GM21360 (cell line): Measurements from ENCODE around the gene C14orf132.

ENCODE experiments used
- ATAC-seq: cut with Tn5 transposase; IDR thresholded peaks from one replicate; pipeline ENCODE4 v1.9.1; 2021; ENCODE audit warnings: mild to moderate bottlenecking, moderate library complexity; ENCODE audit not compliant: unreplicated experiment

The C14orf132 gene

DNA sequence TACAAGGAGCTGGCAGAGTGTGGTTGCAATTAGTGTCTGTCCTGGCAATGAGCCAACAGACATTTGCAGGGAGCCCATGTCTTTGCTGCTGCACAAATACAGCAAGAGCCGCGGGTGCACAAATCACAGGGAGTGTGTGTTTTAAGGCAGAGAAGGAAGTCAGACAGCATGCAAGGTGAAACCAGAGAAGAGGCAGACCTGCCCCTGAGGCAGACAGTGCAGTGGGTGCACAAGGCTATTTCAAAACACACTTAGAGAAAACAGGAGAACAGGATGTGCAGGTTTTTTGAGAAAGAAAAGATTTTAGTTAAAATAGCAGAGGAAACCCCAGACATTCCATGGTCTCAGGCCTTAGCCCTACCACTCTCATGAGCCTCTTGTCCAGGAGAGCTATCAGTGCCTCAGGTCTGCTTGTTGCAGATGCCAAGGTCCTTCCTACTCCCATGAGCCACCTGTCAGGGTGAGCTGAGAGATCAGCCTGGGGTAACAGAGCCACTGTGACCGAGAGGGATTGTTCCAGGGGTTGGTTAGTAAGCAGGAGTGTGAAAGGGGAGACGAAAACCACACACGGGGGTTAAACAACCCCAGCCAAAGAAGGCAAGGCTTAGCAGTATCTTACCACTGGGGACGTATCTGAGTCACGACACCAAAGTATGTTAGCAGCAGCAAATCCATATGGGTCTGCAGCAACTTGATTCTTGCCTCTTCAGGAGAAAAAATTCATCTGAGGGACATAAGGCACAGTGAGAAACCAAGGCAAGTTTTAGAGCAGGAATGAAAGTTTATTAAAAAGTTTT lies 78.1 kb downstream of the C14orf132 start:
- no peak for ATAC-seq

DNA sequence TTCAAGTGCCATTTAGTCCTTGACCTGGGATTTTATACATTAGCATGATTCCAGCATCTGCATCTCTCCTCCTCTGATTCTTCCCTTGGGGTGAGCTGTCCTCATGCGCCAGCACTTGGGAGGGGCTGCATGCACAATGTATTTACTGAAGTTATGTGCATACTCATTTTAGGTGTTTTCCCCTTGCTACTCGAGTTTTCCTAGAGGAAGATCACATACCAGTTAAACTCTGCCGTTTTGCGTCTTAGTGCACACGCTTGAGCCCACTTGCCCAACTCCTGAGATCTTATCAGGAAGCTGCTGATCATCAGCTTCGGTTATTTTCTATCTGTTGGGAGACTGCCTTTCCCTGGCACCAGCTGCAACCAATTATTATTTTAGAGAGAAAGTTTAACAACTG lies 78.8 kb downstream of the C14orf132 start:
- ATAC-seq = no peak

DNA sequence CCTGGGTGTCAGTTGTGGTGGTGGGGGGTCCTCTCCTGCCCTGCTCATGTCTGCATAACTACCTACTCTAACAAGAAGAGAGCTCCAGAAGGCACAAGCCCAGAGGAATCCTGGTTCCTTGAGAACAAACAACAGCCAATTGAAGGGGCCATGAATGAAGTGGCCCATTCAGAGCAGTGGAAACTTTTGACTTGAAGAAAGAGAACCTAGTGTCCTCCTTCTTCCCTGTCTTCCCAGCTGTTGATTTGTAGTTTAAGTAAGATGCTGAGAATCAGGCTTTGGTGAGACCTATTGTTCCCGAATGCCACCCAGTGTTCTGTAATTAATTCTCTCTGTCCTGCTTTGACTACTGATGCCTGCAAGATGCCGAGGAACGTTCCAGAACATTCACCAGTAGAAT lies 79.2 kb downstream of the C14orf132 start:
- ATAC-seq = no peak

DNA sequence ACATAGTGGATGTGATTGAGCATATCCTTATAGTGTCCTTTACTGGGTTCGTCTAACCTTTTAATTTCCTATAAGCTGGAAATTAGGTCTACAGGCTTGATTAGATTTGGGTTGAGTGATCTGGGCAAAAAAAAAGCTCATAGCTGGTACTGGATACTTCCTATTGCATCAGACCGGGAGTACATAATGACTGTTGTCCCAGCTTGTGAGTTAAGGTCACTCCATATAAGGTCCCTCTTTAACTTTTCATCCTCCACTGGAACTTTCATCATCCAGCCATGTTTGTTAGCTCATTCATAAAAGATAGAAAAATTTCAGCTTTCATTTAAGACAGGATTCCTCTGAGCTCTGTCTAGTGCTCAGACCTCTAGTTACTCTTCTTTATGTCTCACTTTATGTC lies 80.8 kb downstream of the C14orf132 start:
- ATAC-seq = no peak

DNA sequence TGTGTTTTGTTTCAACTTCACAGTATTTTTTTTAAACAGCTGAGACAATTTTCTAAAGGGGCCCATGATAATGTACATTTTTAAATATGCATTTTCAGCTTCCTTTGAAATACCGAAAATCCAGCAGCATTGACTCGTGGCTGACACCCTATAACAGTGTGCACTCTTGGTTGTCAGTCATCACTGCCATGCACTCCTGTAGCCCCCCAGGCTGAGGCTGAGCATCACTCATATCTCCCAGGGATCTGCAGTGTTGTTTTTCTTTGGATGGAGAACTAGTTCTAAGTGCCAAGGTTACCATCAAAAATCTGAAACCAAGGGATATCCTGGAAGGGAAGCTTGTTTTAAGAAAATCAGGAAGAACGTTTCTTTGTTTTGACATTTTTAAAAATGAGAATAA lies 81.2 kb downstream of the C14orf132 start:
- ATAC-seq = no peak

DNA sequence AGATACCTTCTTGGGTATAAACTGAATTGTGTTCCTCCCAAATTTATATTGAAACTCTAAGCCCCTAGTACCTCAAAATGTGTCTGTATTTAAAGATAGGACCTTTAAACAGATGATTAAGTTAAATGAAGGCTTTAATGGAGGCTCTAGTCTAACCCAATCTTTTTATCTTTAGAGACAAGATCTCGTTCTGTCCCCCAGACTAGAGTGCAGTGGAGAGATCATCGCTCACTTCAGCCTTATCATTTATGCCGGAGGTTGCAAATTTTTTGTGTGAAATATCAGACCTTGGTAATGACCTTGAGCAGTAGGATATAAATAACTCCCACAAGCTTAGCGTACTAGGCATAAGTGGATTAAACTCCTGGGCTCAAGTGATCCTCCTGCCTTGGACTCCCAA lies 81.8 kb downstream of the C14orf132 start:
- no peak for ATAC-seq

DNA sequence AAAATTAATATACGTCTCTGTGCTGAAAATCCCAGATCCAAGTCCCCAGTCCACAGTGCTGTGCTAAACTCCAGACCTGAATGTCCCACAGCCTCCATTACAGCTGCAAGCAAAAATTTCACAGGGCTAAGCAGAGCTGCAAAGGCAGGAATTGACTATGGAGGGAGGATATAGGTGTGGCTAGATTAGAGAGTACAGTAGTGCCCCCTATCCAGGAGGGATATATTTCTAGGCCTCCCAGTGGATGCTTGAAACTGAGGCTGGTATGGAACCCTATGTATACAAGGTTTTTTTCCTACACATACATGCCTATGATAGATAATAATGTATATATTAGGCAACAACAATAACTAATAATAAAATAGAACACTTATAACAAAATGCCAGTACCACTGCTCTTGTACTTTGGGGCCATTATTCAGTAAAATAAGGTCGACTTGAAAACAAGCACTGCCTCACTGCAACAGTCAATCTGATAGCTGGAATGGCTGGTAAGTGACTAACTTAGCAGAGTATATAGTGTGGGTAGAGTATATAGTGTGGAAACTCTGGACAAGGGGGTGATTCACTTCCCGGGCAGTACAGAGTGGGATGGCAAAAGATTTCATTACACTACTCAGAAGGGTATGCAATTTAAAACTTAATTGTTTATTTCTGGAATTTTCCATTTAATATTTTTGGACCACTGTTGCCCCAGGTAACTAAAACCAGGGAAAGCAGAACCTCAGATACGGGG lies 82.7 kb downstream of the C14orf132 start:
- ATAC-seq = no peak

DNA sequence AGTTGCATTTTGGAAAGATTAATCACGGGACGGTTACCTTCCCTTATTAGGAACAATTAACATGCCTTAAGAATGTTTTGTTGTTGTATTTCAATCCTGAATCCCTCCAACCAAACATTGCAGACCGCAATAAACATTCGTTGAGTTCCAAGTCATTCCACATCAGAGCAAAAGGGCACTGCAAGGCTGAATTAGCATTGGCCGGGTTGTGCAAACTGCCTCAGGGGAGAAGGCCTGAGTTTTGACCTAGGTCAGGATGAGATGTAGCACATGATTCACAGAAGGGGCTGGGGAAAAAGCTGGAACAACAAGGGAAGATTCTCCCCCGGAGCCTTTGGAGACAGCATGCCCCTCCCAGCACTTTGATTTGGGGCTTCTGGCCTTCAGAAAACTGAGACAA lies 83.3 kb downstream of the C14orf132 start:
- no peak for ATAC-seq

DNA sequence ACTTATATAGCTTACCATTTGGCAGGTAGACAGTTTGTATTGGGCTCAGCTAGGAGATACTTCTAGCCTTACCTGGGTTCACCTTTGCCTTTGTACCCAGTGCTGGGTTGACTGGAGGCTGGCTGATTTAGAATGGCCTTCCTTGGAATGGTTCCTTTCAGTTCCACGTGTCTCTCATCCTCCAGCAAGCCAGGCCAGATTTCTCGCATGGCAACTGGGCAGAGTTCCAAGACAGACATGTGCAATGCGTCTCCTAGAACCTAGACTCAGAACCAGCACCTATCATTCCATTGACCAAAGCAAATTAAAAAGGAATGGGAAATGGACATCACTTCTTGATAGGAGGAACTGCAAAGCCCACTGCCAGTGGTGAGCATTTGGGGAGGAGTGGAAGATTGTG lies 86.4 kb downstream of the C14orf132 start:
- ATAC-seq = no peak

DNA sequence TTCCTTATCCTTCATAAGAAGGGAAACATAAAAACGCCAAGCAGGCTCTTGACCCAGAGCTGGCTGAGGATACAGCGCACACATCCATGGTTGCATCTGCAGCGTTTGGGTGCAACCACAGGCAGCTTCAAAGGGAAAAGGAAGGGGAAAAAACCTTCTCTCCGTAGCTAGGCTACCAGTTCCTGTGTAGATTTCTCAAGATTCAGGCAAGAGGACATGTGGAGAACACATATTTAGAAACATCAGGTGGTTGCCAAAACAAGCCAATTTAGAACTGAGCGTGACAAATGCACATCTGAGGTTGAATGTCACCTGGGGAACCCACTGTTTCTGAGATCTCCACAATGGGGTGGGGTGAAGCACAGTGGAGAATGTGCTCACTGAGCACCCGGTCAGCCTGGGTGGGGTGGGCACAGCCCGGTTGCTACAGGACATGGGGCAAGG lies 87.2 kb downstream of the C14orf132 start:
- no peak for ATAC-seq

DNA sequence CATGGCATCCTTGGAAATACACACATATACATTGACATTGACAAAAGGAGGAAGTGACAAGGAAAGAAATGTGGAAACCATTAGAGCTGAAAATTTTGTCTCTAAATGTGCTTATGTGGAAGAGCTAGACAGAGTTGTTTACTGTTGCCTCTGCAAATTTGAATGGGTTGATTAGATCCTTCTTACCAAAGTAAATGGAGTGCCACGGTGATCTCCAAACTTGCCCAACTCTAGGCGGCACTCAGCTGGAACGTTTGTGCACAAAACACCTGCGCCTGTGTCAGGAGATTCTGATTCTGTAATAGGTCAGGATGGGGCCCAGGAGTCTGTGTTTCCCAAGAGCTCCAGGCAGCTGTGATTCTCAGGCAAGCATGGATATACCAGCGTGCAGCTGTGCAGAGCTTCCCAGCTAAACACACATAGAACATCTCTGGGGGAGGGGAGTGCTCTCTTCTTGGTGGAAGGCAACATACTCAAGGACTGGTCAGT lies 87.7 kb downstream of the C14orf132 start:
- ATAC-seq = no peak

DNA sequence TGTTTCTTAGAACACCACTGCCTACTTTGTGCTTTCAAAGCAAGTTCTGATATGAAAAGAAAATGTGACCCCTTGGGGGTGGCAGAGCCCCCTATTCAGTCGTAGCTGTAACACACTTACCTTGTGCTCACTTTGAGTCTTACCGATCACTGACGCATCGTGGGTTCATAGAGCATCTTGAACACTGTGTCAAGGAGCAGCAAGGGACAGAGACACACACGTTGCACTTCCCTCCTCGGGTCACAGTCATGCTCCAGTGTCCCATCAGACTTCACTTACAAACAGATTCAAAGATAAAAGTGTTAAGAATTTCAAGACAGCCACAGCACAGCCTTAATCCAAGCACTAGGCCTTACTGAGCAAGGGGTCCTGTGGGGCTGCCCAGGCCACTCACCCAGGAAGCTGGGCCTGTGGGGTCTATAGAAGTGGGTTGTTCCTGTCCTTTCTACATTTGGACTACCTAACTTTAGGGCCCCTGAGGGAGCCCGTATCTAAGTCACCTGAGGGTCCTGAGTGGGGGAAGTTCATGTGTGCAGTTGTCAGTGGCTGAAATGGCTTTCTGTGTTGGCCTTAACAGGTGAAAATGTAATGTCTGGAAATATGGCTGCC lies 90.1 kb downstream of the C14orf132 start:
- ATAC-seq = no peak

DNA sequence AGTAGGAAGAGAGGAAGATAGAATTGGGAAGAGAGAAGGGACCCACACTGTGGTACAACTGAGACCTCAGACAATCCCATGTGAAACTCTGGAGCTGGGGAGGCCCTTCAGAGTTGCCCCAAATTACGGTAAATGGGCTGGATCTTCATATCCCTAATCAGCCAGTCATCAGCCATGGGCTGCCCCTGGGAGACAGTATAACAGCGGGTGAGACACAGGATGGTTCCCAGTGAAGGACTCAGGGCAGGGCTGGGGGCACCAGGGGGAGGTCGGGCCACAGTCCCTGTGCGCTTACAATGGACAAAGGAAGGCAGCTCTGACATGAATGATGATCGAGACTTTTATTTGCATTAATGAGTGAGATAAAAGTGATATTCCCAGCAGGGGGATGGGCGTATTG lies 91.2 kb downstream of the C14orf132 start:
- no peak for ATAC-seq

DNA sequence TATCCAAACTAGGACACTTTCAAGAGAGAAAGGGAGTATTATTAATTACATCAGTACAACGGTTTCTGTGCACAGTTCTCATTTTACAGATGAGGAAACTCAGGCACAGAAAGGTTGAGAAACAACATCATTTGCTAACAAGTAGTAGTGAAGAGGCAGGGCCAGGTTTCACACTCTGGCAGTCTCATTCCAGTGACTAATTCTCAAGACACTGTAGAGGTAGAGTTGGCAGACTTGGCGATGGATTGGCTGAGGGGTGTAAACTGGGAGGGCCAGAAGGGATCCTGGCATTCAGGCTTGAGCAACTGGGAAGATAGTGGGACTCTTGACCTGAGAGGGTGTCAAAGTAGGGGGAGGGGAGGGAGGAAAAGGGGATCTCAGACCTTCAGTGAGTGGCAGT lies 91.7 kb downstream of the C14orf132 start:
- no peak for ATAC-seq

DNA sequence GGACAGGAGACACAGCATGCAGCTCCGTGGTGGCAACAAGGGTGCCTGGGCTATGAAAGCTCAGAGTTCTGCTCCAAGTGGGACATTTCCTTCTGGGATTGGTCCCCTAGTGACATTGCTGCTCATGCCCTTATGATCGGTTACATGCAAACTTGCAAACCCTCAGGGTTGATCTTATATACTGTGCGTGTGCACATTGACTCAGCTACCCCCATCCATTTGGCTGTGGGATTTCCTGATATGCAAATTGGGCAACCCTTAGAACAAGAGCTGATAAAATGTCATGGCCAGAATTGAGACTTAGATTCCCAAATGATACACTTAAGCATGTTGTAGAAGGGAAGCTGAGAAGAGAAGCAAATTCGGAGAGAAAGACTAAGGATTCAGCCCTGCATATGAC lies 92.7 kb downstream of the C14orf132 start:
- ATAC-seq = no peak

DNA sequence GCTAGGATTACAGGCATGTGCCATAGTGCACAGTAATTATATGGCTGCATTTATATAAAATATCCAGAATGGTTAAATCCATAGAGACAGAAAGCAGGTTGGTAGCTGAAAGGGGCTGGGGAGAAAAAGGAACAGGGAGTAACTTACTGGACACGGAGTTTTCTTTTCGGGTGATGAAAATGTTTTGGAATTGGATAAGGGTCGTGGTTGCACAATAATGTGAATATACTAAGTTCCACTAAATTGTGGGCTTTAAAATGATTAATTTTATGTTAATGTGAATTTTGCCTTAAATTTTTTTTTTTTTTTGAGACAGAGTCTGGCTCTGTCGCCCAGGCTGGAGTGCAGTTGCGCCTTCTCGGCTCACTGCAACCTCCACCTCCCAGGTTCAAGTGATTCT lies 95.3 kb downstream of the C14orf132 start:
- ATAC-seq = no peak

DNA sequence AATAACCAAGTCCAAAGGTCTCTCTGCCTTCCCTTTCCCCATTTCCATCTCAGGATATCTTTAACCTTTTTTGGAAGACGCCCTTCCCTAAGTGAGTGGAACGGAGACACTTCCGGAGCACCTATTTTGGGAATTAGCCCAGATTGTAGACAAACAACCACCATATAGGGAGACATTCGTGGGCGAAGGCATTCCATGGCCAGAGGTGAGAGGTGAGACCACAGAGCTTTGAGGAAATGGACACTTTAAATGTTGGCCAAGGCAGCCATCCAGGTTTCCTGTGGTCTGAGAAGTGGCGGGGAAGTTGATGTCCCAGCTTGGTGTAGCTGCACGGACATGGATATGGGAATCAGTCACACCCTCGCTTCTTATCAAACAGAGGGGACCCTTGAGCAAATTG lies 96.1 kb downstream of the C14orf132 start:
- no peak for ATAC-seq

DNA sequence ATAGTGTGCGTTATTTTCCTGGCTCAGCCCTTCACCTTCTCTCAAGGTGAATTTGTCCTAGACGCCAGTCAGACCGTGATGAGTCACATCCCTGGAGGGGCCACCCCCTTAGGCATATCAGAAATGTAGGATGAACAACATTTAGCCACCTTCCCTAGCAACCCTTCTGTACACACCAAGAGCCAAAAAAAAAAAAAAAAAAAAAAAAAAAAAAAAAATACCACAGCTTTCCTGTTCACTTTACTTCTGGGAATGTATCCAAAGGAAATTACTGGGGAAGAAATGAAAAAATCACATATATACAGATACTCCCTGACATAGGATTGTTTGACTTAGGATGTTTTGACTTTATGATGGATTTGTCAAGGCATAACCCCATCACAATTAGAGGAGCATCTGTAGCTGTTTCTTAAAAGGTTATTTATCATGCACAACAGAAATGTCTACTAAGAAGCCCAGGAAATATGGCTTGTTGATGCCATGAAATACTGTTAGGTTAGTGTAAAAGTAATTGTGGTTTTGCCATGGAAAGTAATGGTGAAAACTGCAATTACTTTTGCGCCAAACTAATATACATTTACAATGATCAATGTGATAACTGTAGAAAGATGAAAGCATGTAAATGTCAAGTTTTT lies 97.3 kb downstream of the C14orf132 start:
- no peak for ATAC-seq

DNA sequence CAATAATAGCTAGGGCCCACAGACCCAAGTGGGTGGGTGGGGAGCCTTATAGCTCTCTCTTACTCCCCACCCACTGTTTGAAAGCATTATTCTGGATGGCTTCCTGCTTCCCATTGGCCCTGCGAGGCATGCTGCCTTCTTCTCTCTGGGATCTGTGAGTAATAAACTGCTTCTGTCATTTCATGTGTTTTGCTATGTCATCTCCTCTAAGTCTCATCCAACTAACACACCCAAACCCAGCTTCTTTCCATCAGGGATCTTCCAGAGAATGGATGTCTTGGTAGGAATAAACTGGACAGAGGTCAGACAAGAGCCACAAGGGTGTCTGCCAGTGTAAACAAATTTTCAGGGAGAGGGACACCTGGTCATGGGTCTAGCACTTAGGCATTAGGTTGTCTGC lies 99.1 kb downstream of the C14orf132 start:
- ATAC-seq = no peak

DNA sequence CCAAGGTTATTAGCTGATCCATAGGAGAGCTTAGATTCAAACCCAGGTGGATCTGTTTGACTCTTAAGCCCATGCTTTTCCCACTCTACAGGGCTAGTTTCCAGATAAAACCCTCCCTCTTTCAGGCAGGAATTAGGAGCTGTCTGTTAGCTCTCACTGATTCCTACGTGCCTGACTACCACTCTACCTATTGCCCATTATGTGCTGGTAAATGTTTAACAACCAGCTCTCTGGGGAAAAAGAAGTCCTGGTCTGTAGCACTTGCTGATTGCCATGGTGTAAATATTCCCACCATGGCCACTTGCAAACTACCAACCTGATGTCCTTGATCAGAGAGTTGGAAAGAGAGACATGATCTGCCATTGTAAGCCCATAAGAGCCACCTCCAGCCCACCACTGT lies 100.0 kb downstream of the C14orf132 start:
- ATAC-seq = no peak

DNA sequence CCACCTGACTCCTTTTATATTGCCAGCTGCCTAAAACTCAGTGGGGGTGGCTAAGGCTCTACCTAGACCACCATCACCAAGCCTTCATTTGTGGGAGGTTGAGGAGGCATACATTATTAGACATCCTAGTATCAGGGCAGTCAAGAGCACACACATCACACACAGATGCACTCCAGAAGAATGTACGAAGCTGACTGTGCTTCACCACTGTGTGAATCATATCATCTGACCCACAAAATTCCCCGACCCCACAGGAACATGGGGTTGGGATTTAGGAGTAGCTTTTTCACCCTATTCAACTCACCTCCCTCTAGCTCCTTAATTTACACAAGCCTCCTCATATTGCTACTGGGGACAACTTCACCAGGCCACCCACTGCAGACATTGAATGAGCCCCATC lies 100.7 kb downstream of the C14orf132 start:
- ATAC-seq = no peak
